ENCODE results near the gene SLC6A9. TPM values are rescaled to one million over a fixed set of nuclear protein-coding genes. Genes with fewer than 3 reads are reported as not detected.

SLC6A9 gene
- total RNA-seq (ENCODE audit: low replicate concordance) = 4.6 and 7.5 TPM in 2 replicates

DNA sequence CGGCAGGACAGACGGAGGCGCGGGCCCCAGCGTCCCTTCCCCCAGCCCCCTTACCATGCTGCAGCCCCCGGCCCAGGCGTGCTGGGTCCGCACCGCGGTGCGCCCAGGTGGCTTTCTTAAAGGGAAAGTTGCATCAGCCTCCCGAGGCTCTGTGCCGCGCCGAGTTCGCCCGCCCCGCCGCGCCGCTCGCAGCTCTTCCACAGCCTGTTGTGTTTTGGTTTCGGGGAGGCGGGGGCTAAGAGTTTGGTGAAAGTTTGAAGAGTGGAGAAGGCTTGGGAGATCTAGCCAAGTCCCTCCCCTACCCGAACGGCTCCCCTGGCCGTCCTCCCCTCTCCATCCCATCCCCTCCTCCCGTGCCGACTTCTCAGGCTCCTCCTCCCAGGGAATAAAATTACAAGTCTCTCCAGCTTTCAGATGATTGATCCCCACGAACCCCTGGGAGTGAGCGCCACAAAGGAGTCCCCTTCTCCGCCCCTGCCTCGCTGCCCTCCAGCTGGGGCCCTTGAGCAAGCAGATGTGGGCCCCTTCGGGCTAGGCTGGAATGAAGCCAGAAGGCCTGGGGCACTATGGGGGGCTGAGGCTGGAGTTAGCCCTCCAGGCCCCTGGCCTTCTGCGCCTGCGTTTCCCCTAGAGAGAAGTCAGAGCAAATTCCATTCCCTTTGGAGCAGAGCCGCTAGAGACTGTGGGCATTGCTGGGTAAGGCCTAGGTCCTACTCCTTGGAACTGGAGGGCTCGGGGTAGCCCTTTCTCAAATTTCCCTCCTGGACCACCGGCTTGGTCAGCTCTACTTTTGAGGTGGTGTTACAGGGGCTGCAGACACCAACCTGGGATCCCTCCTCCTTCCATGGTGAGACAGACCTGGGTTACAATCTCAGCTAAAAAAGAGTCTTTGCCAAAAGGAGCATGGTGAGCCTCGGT lies at the start of gene SLC6A9:
TSS of gene SLC6A9 (minus strand) at position 211 of the 918 bp plus-strand sequence. CDS start 7,185 bp downstream, outside the sequence.

DNA sequence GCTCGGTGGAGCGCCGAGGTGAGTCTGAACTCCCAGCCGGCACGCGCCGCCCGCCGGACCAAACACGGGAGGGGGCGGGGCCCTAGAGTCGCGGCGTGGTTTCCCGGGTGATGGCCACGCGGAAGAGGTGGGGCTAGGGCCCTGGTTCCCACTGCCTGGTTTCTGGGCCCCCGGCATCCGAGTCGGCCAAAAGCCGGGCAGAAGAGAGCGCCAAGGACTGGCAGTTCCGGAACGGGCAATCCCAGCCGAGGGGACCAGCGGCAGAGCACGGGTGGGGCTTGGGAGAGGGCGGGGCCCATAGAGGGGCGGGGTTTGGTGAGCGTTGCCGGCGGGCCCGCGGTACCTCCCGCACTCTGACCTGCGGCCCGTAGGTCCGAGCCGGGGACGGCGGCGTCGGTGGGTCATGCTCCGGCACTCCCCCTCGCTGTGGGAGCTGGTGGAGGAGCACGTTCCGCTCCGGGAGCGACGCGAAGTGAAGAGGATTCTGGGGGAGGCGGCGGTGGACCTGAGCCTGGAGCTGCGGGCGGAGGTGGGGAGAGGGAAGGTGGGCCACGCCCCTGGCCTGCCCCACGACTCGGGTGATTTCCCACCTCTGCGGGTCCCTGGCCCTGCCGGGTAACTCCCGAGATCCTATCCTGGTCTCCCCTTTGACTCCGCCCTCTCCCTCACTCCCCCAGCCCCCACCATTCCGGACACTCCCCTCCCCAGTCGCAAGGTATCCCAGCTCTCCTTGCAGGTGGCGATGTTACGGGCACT lies 39.6 kb downstream of the SLC6A9 start, which contains the start of gene CCDC24:
TSS of gene CCDC24 (plus strand) at position 124 of the 756 bp plus-strand sequence. CDS start at position 404, 280 bp downstream.

DNA sequence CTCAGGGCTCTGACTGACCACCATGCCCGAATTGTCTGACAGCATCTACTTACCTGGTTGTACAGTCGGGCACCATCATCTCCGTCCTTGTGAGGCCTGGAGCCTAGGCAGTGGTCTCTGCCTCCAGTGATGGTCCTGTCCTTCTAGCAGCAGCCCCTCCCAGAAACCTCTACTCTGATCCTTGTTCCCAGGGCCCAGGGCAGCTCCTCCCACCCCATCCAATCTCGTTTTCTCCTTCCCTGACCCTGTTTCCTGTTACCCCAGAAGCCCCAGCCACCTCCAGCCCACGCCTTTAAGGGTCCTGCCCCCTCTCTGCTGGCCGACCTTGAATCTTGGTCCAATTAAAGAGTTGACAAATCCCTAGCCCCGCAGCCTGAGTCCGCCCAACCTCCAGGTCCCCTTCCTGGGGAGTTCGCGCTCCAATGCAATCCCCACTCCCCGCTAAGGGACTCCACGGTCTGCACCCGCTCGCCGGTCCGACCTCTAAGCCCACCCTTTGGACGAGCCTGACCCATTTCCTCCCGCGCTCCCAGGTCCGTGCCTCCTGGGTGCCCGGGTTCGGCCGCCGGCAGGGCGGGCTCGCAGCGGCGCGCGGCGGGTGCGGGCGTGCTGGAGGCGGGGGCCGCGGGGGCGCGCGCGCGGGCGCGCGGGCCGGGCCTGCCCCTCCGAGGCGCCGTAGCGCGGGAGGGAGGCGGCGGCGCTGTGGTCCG lies 52.6 kb downstream of the SLC6A9 start, which contains the start of gene B4GALT2:
TSS of gene B4GALT2 (plus strand) at position 660 of the 710 bp plus-strand sequence. CDS start 1,951 bp downstream, outside the sequence.

DNA sequence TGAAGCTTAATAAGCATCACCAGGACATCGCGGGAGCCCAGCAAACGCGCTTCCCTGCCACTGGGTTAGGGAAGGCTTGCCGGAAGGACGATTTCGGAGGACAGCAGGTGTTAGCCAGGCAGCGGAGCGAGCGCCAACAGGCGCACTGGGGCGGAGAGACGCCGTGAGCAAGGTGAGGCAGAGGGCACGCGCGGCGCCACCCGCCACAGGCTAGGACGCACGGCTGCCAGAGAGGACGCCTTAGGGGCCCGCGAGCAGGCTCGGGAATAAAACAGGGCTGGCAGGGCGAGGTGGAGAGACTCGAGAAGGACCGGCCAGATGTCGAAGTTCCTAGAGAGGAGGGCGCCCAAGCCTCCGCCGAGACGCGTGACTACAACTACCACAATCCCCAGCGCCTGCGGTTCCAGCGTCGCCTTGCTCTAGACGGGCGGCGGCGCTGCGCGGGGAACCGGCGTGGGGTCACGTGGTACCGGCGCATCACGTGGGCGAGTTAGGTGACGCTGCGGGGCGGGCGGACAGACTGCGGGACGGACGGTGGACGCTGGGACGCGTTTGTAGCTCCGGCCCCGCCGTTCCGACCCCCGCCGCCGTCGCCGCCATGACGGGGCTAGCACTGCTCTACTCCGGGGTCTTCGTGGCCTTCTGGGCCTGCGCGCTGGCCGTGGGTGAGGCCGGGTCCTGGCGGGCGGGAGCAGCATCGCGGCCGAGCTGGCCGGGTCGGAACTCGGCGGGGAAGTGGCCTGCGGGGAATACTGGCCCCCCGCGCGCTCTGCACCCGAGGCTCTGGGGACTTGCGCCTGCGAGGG lies 56.6 kb downstream of the SLC6A9 start, which contains the start of gene ATP6V0B:
TSS of gene ATP6V0B (plus strand) at position 518 of the 806 bp plus-strand sequence. CDS start at position 599, 81 bp downstream.

GRCh38 chr1:43969746-43970466 lies 61.4 kb downstream of the SLC6A9 start, which contains the start of gene DPH2:
Gene DPH2 (plus strand): TSS chr1:43970010. CDS start chr1:43970176, 166 bp downstream.

Other genes with a start within 250 kb of the SLC6A9 start
- 0.38 TPM in 1 of 2 replicates, not detected in the other for gene ARTN, start 97.7 kb downstream of the SLC6A9 start, total RNA-seq (ENCODE audit: low replicate concordance)
- 15.7 and 15.8 TPM in 2 replicates for gene IPO13, start 84.5 kb downstream of the SLC6A9 start, total RNA-seq (ENCODE audit: low replicate concordance)
- 6.8 and 14.5 TPM in 2 replicates for gene DPH2, start 61.5 kb downstream of the SLC6A9 start, total RNA-seq (ENCODE audit: low replicate concordance)
- 56.7 and 147 TPM in 2 replicates for gene ATP6V0B, start 56.5 kb downstream of the SLC6A9 start, total RNA-seq (ENCODE audit: low replicate concordance)
- 64.8 and 105 TPM in 2 replicates for gene B4GALT2, start 52.3 kb downstream of the SLC6A9 start, total RNA-seq (ENCODE audit: low replicate concordance)
- 2.2 and 3.1 TPM in 2 replicates for gene CCDC24, start 39.9 kb downstream of the SLC6A9 start, total RNA-seq (ENCODE audit: low replicate concordance)
- gene KLF17, start 87.4 kb upstream of the SLC6A9 start, total RNA-seq (ENCODE audit: low replicate concordance) = 0.08 and 0.23 TPM in 2 replicates
- not detected in 2 replicates for gene KLF18, start 110.2 kb upstream of the SLC6A9 start, total RNA-seq (ENCODE audit: low replicate concordance)
- gene DMAP1, start 182.0 kb upstream of the SLC6A9 start, total RNA-seq (ENCODE audit: low replicate concordance) = 23.5 and 32.3 TPM in 2 replicates